H4 (cell line): Measurements from ENCODE around the gene ZNF326. TPM values are rescaled to one million over a fixed set of nuclear protein-coding genes. Genes with fewer than 3 reads are reported as not detected.

Experiments
- DNase-seq: peaks from one replicate; pipeline ENCODE4 v3.0.0-alpha.2; 2015; ENCODE audit warnings: low spot score
- total RNA-seq: library from RNA; depleted of rRNA; stranded (reverse); fragments of >200 nt; shearing (Covaris generic); gene quantifications from 2 replicates; pipeline ENCODE4 v1.2.3, GENCODE V29; 2014; rRNA removed

ZNF326 gene, protein sequence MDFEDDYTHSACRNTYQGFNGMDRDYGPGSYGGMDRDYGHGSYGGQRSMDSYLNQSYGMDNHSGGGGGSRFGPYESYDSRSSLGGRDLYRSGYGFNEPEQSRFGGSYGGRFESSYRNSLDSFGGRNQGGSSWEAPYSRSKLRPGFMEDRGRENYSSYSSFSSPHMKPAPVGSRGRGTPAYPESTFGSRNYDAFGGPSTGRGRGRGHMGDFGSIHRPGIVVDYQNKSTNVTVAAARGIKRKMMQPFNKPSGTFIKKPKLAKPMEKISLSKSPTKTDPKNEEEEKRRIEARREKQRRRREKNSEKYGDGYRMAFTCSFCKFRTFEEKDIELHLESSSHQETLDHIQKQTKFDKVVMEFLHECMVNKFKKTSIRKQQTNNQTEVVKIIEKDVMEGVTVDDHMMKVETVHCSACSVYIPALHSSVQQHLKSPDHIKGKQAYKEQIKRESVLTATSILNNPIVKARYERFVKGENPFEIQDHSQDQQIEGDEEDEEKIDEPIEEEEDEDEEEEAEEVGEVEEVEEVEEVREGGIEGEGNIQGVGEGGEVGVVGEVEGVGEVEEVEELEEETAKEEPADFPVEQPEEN
- 3.2 and 5.7 TPM in 2 replicates for total RNA-seq

- peak; percentile 89 for DNase-seq
These were observed at the start of gene ZNF326 for GRCh38 chr1:89994805-89995597. ZNF326 (plus strand) TSS chr1:89995110; CDS start chr1:89995258, 148 bp downstream.

DNA sequence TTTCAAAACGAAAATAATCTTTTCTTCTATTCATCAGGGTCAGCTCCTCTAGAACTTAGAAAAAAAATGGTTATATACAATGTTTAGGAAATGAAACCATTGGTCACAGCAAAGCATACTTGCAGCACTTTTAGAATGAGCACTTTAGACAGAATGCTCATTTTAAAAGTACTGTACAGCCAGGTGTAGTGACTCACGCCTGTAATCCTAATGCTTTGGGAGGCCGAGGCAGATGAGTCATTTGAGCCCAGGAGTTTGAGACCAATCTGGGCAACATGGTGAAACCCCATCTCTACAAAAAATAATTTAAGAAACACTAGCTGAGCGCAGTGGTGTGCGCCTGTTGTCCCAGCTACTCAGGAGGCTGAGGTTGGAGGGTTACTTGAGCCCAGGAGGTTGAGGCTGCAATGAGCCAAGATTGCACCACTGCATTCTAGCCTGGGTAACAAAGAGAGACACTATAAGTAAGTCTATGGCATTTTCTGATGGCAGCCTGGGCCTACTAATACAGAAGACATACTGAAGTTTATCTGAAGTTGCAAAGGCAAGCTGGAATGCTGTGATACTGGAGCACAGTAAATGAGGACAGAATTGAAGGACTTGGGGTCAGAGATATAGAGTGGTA is 48.9 kb upstream of the ZNF326 start:
- no peak for DNase-seq

DNA sequence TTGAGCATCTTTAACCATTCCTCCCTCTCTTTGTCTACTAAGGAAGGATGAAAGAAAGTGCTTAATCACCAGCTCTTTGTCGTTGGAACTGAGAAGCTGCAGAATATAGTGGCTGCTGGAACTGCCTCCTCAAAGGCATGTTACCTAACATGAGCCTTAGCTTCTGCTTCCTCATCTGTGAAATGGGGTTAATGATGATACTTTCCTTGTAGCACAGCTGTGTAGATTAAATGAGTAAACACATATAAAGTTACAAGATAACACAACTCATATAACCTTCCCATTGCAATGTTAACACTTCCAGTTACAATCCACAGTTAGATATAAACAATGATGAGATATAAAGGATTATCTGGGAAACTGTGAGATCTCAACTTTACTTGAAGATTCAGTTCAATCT is 48.4 kb upstream of the ZNF326 start:
- DNase-seq = no peak

GRCh38 chr1:89948722-89949345 is 46.1 kb upstream of the ZNF326 start:
- DNase-seq = no peak

GRCh38 chr1:89949991-89950624 is 44.8 kb upstream of the ZNF326 start:
- DNase-seq = no peak

- no peak for DNase-seq
These were observed 44.2 kb upstream of the ZNF326 start for GRCh38 chr1:89950703-89951102.

- DNase-seq = no peak
These were observed 42.9 kb upstream of the ZNF326 start for GRCh38 chr1:89951766-89952604.

- no peak for DNase-seq
These were observed 42.2 kb upstream of the ZNF326 start for GRCh38 chr1:89952605-89953130.

DNA sequence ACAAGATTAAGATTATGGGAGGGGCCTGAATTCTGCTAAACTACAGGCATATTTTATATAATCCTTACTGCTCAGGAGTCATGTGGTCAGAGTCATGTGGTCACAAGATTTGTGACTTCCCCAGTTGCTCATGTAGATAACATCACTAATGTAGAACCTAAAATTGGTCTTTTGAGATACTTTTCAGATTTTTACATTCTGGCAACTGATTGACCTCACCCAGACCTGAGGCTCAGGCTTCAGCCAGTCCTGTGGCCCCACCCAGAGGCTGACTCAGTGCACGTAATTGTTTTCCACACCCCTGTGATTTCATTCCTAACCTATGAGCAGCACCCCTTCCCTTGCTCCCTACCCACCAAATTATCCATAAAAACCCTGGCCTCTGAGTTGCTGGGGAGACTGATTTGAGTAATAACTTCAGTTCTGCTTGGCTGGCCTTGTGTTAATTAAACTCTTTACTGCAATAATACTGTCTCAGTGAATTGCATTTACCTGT is 41.7 kb upstream of the ZNF326 start:
- DNase-seq = peak; percentile 50

DNA sequence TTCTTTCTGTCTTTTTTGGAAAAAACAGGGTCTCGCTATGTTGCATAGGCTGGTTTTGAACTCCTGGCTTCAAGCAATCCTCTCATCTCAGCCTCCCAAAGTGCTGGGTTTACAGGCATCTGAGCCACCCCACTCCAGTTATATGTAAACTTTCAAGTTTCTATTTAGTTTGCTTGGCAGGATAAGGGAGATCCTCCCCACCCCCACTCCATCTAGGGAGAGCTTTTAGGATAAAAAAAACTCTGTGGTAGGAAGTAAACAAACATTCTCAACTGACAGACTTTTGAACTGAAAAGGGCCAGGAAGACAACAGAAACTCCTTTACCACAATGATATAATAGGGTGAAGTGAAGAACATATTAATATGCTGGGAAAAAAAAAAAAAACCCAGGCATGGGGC is 41.0 kb upstream of the ZNF326 start:
- peak; percentile 26 for DNase-seq

GRCh38 chr1:89954401-89954800 is 40.5 kb upstream of the ZNF326 start:
- no peak for DNase-seq

DNA sequence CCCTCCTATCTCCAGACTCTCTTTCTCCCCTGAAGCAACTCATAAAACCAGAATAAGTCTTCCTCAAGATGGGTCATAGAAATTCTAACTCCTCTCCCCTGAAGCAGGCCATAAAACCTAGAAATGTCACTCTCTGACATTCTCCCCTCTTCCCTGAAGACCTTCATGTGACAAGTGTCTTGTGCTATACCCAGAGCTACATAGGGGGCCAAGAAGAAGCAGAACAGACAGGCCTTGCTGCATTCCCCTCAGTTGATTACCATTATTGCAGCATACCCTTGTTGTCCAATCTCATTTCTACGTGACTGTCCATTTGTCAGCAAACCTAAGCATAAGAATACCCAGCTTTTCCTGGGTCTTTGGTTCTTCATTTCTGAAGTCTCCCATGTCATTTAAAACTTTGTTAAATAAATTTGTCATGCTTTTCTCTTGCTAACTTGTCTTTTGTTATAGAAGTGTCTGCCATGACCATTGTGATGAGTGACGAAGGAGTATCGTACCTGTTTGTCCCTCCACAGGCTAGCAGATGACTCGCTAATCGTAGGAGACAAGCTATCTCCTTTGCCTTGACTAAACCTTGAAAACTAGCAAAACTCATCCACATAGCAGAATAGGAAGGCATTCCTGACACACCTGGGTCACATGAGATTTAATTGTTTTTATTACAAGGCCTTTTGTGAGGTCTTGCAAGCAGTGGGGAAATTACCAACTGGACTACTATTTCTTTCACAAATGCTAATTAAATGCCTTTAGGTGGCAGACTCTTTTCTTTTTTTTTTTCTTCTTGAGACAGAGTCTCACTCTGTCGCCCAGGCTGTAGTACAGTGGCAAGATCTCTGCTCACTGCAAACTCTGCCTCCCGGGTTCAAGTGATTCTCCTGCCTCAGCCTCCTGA is 39.4 kb upstream of the ZNF326 start:
- no peak for DNase-seq

- no peak for DNase-seq
These were observed 37.8 kb upstream of the ZNF326 start for GRCh38 chr1:89957107-89957506.

DNA sequence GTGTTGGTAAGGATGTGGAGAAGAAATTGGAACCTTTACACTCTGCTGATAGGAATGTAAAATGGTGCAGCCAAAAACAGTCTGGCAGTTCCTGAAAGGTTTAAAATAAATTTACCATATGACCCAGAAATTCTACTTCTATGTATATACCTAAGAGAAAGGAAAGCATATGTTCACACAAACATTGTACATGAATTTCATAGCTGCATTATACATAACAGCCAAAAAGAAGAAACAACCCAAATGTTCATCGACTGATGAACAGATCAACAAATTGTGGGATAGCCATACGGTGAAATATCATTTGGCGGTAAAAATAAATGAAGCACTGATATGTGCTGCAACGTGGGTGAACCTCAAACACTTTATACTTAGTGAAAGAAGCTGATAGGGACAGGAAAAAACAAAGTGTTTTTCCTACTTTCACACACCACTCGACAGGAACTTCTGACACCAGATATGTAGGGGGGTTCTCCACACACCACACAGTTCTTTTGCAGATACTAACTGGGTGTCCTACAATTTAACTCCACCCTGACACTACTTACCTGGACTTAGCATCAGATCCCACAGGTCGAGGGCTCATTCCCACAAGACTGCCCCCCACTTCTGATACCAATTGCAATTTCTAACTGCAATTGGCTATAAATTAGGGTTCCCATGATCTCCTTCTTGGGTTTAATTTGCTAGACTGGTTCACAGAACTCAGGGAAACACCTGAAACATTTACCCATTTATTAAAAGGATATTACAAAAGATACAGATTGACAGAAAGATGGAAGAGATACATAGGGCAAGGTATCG is 35.9 kb upstream of the ZNF326 start:
- DNase-seq = no peak

- no peak for DNase-seq
These were observed 35.2 kb upstream of the ZNF326 start for GRCh38 chr1:89959719-89960118.

GRCh38 chr1:89962024-89962741 is 32.7 kb upstream of the ZNF326 start:
- peak; percentile 20 for DNase-seq

- no peak for DNase-seq
These were observed 32.2 kb upstream of the ZNF326 start for GRCh38 chr1:89962742-89963075.
